Tibial artery (tissue), 4 donors: Measurements from ENCODE around the gene SFT2D1.

Experiments used
- DNase-seq, 2 donors: peaks; one replicate each; pipeline ENCODE4 v3.0.0-alpha.2; 2019
- H3K27ac ChIP-seq, 2 donors: fragments of 200-600 bp; sonication (generic) in 1 of 2; 1 replicate in 1 of 2; 2 replicates in 1 of 2; pipeline ENCODE4 v1.5.1; 2018 to 2019; ENCODE audit warnings: mild to moderate bottlenecking in 1 of 2
- H3K27me3 ChIP-seq, 2 donors: fragments of 200-600 bp; sonication (generic) in 1 of 2; one replicate each; pipeline versions ENCODE4 v1.5.1 to v1.6.0; 2016 to 2019
- H3K36me3 ChIP-seq, 3 donors: fragments of 200-600 bp; sonication (generic) in 2 of 3; one replicate each; pipeline ENCODE4 v1.5.1; 2016 to 2019; ENCODE audit warnings: mild to moderate bottlenecking in 2 of 3
- H3K4me1 ChIP-seq, 4 donors: fragments of 200-600 bp; sonication (generic) in 2 of 4; 1 replicate in 3 of 4; 2 replicates in 1 of 4; pipeline ENCODE4 v1.5.1; 2016 to 2019
- H3K4me3 ChIP-seq, 2 donors: fragments of 200-600 bp; sonication (generic) in 1 of 2; 1 replicate in 1 of 2; 2 replicates in 1 of 2; pipeline ENCODE4 v1.5.1; 2018 to 2019; ENCODE audit warnings: mild to moderate bottlenecking in 2 of 2
- H3K9me3 ChIP-seq, 3 donors: fragments of 200-600 bp; sonication (generic) in 1 of 3; one replicate each; pipeline ENCODE4 v1.5.1; 2016 to 2019
- intact Hi-C: fragments of 100-400 bp; cut with DNase I; formaldehyde crosslinking; loops from one replicate; pipeline ENCODE4 v1.15.0; 2023; ENCODE audit warnings: low total_unique reads
- TF ChIP-seq, protein P1 (sequence below), 2 experiments: fragments of 200-600 bp in 1 of 2; fragments of 450-650 bp in 1 of 2; IDR thresholded peaks; one replicate each; pipeline ENCODE4 v1.5.1; 2017 to 2019; ENCODE audit warnings: antibody characterized with exemption in 2 of 2, mild to moderate bottlenecking in 1 of 2, moderate library complexity in 1 of 2

Gene SFT2D1

DNA sequence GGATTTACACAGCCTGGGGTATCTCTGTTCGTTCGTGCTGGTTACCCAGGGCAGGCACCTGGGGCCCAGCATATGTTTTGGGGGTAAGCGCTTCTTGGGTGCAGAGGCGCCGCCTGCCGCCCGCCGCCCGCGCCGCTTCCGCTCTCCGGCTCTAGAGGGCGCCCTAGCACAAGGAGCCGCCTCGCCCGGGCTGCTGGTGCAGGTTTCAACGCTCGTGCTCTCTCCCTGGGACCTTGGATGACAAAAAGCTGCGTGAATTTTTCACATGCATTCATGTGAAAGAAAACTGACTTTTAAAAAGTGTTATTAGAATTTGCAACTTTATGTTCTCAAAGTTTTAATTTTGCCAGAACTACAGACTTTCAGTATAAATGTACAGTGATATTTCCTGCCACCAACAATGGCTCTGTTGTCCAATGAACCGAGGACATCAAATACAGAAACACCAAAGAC lies 66.6 kb downstream of the SFT2D1 start:
- H3K27me3 ChIP-seq = peaks cover 0 to 25% of the 10 kb centered on the region in 2 donors

DNA sequence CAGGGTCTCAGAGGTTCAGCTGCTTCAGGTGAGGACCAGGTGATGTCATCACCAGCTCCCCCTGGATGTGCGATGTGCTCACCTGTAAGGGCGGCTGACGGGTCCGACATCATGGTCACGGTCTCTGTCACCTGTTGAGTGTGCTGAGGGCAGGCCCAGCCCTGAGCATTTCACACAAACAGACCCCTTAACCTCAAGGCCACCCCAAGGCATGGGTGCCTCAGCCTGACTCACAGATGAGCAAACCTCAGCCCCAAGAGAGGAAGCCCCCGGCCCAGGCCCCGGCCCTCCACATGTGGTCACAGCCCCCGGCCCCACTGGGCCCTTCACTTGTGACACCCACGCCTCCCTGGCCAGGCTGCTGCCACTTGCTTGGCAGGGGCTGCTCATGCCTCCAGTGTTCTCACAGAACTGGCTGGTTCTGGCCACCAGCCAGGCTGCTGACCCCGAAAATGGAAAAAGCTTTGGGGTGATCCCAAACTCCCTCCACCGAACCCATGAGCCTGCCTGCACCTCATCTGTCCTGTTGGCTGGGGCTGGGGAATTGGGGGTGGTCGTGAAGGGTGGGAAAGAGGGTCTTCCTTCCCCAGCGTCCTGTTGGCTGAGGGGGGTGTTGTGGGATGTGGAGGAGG lies 67.5 kb downstream of the SFT2D1 start:
- no peak overlapping the region for H3K27ac ChIP-seq
- intact Hi-C loops = loop anchor here (5.0 kb wide), 1 partner anchor 488 kb away; no protein-coding TSS in a partner anchor
- peaks cover 0 to 29% of the 10 kb centered on the region in 2 donors for H3K27me3 ChIP-seq
- H3K9me3 ChIP-seq = no peaks in the 10 kb centered on the region
- DNase-seq = no peak
- H3K4me1 ChIP-seq = peaks cover 0 to 10% (median 1%) of the 10 kb centered on the region in 4 donors
- H3K4me3 ChIP-seq = no peak overlapping the region
- TF ChIP-seq, protein P1, sequence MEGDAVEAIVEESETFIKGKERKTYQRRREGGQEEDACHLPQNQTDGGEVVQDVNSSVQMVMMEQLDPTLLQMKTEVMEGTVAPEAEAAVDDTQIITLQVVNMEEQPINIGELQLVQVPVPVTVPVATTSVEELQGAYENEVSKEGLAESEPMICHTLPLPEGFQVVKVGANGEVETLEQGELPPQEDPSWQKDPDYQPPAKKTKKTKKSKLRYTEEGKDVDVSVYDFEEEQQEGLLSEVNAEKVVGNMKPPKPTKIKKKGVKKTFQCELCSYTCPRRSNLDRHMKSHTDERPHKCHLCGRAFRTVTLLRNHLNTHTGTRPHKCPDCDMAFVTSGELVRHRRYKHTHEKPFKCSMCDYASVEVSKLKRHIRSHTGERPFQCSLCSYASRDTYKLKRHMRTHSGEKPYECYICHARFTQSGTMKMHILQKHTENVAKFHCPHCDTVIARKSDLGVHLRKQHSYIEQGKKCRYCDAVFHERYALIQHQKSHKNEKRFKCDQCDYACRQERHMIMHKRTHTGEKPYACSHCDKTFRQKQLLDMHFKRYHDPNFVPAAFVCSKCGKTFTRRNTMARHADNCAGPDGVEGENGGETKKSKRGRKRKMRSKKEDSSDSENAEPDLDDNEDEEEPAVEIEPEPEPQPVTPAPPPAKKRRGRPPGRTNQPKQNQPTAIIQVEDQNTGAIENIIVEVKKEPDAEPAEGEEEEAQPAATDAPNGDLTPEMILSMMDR (IDR thresholded peaks at IDR 0.05) = no peak
- no peaks in the 10 kb centered on the region for H3K36me3 ChIP-seq

More for the DNA sequence above, 66.6 kb downstream of the SFT2D1 start:
- Histone ChIP-seq H3K4me1 (peaks cover 0 to 10% (median 1%) of the 10 kb centered on the region in 4 donors), H3K4me3 (no peak overlapping the region), H3K9me3 (no peaks in the 10 kb centered on the region), H3K36me3 (no peaks in the 10 kb centered on the region), H3K27ac (no peak overlapping the region)
- intact Hi-C loops = no loop called here
- TF ChIP-seq, protein P1 (IDR thresholded peaks at IDR 0.05) = peak; percentile 91 to 98
- peak; percentile 51 to 76 for DNase-seq

DNA sequence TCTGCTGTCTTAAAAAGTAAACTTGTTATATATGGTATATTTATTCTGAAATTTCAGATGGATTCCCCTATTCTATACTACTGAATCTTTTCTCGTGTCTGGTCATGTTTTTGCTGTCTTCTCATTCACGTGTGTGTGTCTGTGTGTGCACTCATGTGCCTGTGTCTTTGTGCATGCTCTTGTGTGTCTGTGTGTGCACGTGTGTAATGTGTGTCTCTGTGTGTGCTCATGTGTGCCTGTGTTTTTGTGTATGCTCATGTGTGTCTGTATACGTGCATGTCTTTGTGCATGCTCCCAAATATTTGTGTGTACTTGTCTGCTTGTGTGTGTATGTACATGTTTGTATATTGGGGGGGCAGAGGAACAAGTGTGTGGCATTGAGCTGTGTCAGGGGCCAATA lies 68.2 kb downstream of the SFT2D1 start:
- Histone ChIP-seq H3K27me3 (peaks cover 0 to 36% of the 10 kb centered on the region in 2 donors), H3K4me3 (no peak overlapping the region), H3K27ac (no peak overlapping the region), H3K4me1 (peaks cover 0 to 10% (median 1%) of the 10 kb centered on the region in 4 donors), H3K36me3 (no peaks in the 10 kb centered on the region), H3K9me3 (no peaks in the 10 kb centered on the region)
- intact Hi-C loops = loop anchor here (5.0 kb wide), 1 partner anchor 487 kb away; no protein-coding TSS in a partner anchor
- TF ChIP-seq, protein P1 (IDR thresholded peaks at IDR 0.05) = no peak
- no peak for DNase-seq

DNA sequence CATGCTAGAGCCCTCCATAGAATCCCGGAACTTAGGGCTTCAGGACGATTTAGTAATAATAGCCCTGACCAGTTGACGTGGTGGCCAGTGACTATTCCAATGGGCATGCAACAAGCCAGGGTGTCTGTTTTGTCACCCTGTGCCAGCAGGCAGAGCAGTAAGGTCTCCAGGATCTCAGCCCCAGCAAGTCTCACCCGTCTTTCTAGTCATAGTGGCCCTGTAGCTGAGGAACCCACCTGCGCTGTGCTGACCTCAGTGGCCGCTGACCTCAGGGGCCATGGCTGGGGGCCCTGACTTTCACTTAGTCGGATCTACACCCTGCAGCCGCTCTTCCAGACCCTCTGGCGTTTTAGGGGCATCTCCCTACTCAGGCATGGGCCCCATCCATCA lies 71.0 kb downstream of the SFT2D1 start:
- no peak overlapping the region for H3K4me3 ChIP-seq
- H3K27ac ChIP-seq = no peak overlapping the region
- intact Hi-C loops = loop anchor here (5.0 kb wide), 1 partner anchor 484 kb away; no protein-coding TSS in a partner anchor
- no peak for DNase-seq
- H3K9me3 ChIP-seq = no peaks in the 10 kb centered on the region
- no peaks in the 10 kb centered on the region for H3K36me3 ChIP-seq
- H3K27me3 ChIP-seq = peaks cover 0 to 40% of the 10 kb centered on the region in 2 donors
- TF ChIP-seq, protein P1 (IDR thresholded peaks at IDR 0.05) = no peak
- H3K4me1 ChIP-seq = peaks cover 0 to 4% (median 1%) of the 10 kb centered on the region in 4 donors

DNA sequence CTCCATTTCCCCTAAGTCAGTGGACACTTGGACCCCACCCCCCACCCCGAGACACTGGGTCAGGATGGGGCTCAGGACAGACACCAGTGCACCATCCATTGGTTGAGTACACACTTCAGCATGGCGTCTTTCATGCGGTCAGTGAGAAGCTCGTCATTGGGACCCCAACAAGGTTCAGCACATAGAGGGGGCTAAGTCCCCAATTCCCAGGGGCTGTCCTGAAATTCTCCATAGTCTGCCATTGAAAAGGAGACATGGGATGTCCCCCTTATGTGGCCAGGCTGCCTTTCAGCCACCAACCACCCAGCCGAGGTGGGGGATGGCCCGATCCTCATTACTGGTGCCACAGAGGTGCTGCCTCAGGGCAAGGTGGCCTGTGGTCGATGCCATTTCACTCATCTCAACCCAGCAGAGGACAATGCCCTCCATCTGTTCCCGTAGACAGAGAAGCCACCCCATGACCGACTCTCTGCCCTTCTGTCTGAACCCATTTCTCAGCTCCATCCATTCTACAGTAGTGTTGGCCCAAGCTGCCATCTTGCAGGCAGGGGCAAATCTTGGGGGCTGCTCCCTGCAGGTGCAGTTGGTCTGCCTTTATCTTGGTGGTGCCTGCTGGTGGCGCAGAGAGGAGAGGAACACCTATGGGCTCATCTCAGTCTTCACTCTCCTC lies 71.5 kb downstream of the SFT2D1 start:
- Histone ChIP-seq H3K9me3 (no peaks in the 10 kb centered on the region), H3K27me3 (peaks cover 0 to 39% of the 10 kb centered on the region in 2 donors), H3K36me3 (no peaks in the 10 kb centered on the region), H3K4me3 (no peak overlapping the region), H3K27ac (no peak overlapping the region), H3K4me1 (peaks cover 0 to 4% (median under 1%) of the 10 kb centered on the region in 4 donors)
- DNase-seq = no peak
- TF ChIP-seq, protein P1 (IDR thresholded peaks at IDR 0.05) = no peak
- intact Hi-C loops = loop anchor here (5.0 kb wide), 1 partner anchor 484 kb away; no protein-coding TSS in a partner anchor
